Panc1 (cell line): ENCODE data around the gene SLC9A8. TPM values are rescaled to one million over a fixed set of nuclear protein-coding genes. Genes with fewer than 3 reads are reported as not detected.

Source experiments
- ATAC-seq: fragments of 200-7000 bp; cut with Tn5 transposase; 2 replicates; pipeline ENCODE4 v1.9.1; 2020; ENCODE audit warnings: mild to moderate bottlenecking, moderate library complexity
- BruUV-seq: library from RNA; stranded (reverse); fragments of 400-500 nt; replicated peaks from 2 replicates; lab custom pipeline; 2021; lab: Mats Ljungman, UMichigan
- CTCF ChIA-PET: fragments of 300-600 bp; sonication (Branson Sonifier 250); formaldehyde crosslinking; loops from one replicate; lab custom pipeline; 2022; ENCODE audit warnings: antibody characterized with exemption; lab: Charles Lee
- POLR2A ChIA-PET: fragments of 300-600 bp; sonication (Branson Sonifier 250); formaldehyde crosslinking; loops from one replicate; lab custom pipeline; 2022; ENCODE audit warnings: antibody characterized with exemption; lab: Charles Lee
- DNase-seq: peaks from one replicate; pipeline ENCODE4 v3.0.0-alpha.2; 2010; ENCODE audit warnings: low read depth, low spot score
- H3K27ac ChIP-seq: 2 replicates; pipeline ENCODE4 v1.5.1; 2011; ENCODE audit warnings: mild to moderate bottlenecking, low read length, inconsistent platforms
- H3K27me3 ChIP-seq: fragments of 200-500 bp; sonication (Bioruptor generic); 2 replicates; pipeline ENCODE4 v1.6.0; 2014; ENCODE audit warnings: low read length, inconsistent platforms; ENCODE audit not compliant: control insufficient read depth, insufficient read depth
- H3K36me3 ChIP-seq: fragments of 200-500 bp; sonication (Bioruptor generic); 2 replicates; pipeline ENCODE4 v1.5.1; 2014; ENCODE audit warnings: inconsistent platforms, mild to moderate bottlenecking, low read length, moderate library complexity; ENCODE audit not compliant: control insufficient read depth, insufficient read depth
- H3K4me1 ChIP-seq: 2 replicates; pipeline ENCODE4 v1.5.1; 2011; ENCODE audit warnings: inconsistent platforms, mild to moderate bottlenecking, low read length, moderate library complexity; ENCODE audit not compliant: control insufficient read depth, insufficient read depth
- H3K4me3 ChIP-seq, 2 experiments: 2 replicates each; pipeline ENCODE4 v1.5.1; 2011 to 2012; ENCODE audit warnings: low read depth in 2 of 2, low read length in 2 of 2, mild to moderate bottlenecking in 2 of 2, inconsistent platforms in 1 of 2, moderate library complexity in 1 of 2
- H3K9me3 ChIP-seq: fragments of 200-500 bp; sonication (Bioruptor generic); 2 replicates; pipeline ENCODE4 v1.5.1; 2014; ENCODE audit warnings: low read depth, mild to moderate bottlenecking, inconsistent platforms, low read length, moderate library complexity; ENCODE audit not compliant: control insufficient read depth, insufficient read depth
- POLR2AphosphoS5 ChIP-seq: IDR thresholded peaks from 2 replicates; pipeline ENCODE4 v1.6.1; 2012; ENCODE audit warnings: mild to moderate bottlenecking, low read depth, low read length, moderate library complexity
- REST ChIP-seq, 2 experiments: IDR thresholded peaks; 2 replicates each; pipeline ENCODE4 v1.6.1; 2011 to 2012; ENCODE audit warnings: low read depth in 2 of 2, control low read depth in 1 of 2, low read length in 1 of 2, mild to moderate bottlenecking in 1 of 2, moderate library complexity in 1 of 2; ENCODE audit not compliant: insufficient read depth in 1 of 2
- SIN3A ChIP-seq: IDR thresholded peaks from 2 replicates; pipeline ENCODE4 v1.6.1; 2012; ENCODE audit warnings: low read depth, mild to moderate bottlenecking, low read length, moderate library complexity, borderline replicate concordance; ENCODE audit not compliant: insufficient read depth
- TCF7L2 ChIP-seq: IDR thresholded peaks from 2 replicates; pipeline ENCODE4 v1.6.1; 2011; ENCODE audit warnings: mild to moderate bottlenecking, low read depth, low read length, inconsistent platforms
- in situ Hi-C: cut with HindIII; loops from 2 replicates; pipeline ENCODE4 v1.10.0; 2016; ENCODE audit warnings: low sequenced_read_pairs, low pct_unique_long_range_greater_than_20kb
- intact Hi-C: fragments of 100-400 bp; cut with micrococcal nuclease; formaldehyde crosslinking; loops from one replicate; pipeline ENCODE4 v1.10.0; 2022; ENCODE audit not compliant: unreplicated experiment
- total RNA-seq: library from RNA; stranded (reverse); gene quantifications from one replicate; pipeline ENCODE4 v1.2.1, GENCODE V29; 2021; ENCODE audit not compliant: unreplicated experiment
- TF ChIP-seq, protein P1 (sequence below): fragments of 450-650 bp; IDR thresholded peaks from 2 replicates; pipeline ENCODE4 v1.5.1; 2017; ENCODE audit warnings: mild to moderate bottlenecking

The SLC9A8 gene
- total RNA-seq, 1 experiment from 2014 or later = 6.7 TPM

- CTCF ChIA-PET = interaction anchor here (0.6 kb wide), 1 partner anchor 1385 kb away, joined by 10 read pairs; no protein-coding TSS in a partner anchor
- no TSS peak for BruUV-seq
- ATAC-seq (no peak), DNase-seq (no peak)
- no peaks in the 10 kb centered on the region for H3K27me3 ChIP-seq
- peaks cover 4% of the 10 kb centered on the region; the same call in 1 of the 2 replicates for H3K4me1 ChIP-seq
- in situ Hi-C loops = no loop called here
- intact Hi-C loops = no loop called here
- H3K27ac ChIP-seq = no peak overlapping the region
- H3K9me3 ChIP-seq = no peaks in the 10 kb centered on the region
- no peaks in the 10 kb centered on the region for H3K36me3 ChIP-seq
- no peak for TF ChIP-seq POLR2AphosphoS5
- TF ChIP-seq TCF7L2 = no peak
- TF ChIP-seq SIN3A = no peak
- no peak for TF ChIP-seq REST (IDR thresholded peaks at IDR 0.05; ENCODE audit: insufficient read depth in 1 of 2, low read depth in 2 of 2, low read length in 1 of 2)
- TF ChIP-seq, protein P1, sequence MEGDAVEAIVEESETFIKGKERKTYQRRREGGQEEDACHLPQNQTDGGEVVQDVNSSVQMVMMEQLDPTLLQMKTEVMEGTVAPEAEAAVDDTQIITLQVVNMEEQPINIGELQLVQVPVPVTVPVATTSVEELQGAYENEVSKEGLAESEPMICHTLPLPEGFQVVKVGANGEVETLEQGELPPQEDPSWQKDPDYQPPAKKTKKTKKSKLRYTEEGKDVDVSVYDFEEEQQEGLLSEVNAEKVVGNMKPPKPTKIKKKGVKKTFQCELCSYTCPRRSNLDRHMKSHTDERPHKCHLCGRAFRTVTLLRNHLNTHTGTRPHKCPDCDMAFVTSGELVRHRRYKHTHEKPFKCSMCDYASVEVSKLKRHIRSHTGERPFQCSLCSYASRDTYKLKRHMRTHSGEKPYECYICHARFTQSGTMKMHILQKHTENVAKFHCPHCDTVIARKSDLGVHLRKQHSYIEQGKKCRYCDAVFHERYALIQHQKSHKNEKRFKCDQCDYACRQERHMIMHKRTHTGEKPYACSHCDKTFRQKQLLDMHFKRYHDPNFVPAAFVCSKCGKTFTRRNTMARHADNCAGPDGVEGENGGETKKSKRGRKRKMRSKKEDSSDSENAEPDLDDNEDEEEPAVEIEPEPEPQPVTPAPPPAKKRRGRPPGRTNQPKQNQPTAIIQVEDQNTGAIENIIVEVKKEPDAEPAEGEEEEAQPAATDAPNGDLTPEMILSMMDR = no peak
- no peak overlapping the region for H3K4me3 ChIP-seq
- POLR2A ChIA-PET = no interaction called here
Measured at GRCh38 chr20:49882171-49882970, 69.7 kb downstream of the SLC9A8 start.

DNA sequence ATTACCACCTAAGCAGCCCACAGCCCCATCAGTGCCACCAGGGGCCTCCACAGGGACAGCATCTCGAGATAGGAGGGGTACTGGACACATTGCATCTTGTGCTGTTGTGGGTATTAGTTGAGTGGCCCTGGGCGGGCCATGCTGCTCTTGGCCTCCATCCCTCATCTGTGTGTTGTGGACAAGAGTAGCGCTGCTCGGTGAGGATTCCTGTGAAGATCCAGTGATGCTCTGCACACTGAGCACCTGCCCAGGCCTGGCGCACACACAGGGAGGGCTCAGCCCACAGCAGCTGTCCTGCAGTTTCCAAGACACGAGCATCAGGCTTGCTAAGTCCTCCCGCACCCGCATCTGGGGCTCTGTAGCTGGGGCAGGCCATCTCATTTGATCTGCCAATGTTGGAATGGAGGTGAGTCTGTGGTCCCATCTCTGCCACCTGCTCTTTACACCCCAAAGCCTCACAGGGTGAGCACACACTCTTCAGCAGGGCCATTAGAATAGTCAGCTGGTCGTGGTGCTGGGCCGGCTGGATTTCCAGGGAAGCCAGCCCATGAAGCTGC lies 70.7 kb downstream of the SLC9A8 start:
- Histone ChIP-seq H3K9me3 (no peaks in the 10 kb centered on the region), H3K4me1 (peaks cover 9% of the 10 kb centered on the region), H3K4me3 (no peak overlapping the region), H3K27ac (no peak overlapping the region), H3K27me3 (no peaks in the 10 kb centered on the region), H3K36me3 (no peaks in the 10 kb centered on the region)
- ChIA-PET POLR2A (no interaction called here), CTCF (interaction anchor here (0.6 kb wide), 1 partner anchor 181 kb away, joined by 4 read pairs; no protein-coding TSS in a partner anchor)
- TF ChIP-seq SIN3A (no peak), POLR2AphosphoS5 (no peak), REST (IDR thresholded peaks at IDR 0.05; ENCODE audit: insufficient read depth in 1 of 2, low read depth in 2 of 2, low read length in 1 of 2) (no peak), TCF7L2 (no peak)
- TF ChIP-seq, protein P1 = no peak
- no peak for ATAC-seq
- DNase-seq = no peak
- in situ Hi-C loops (no loop called here), intact Hi-C loops (no loop called here)
- no TSS peak for BruUV-seq
